ENCODE data around the gene ANO10. TPM values are rescaled to one million over a fixed set of nuclear protein-coding genes. Genes with fewer than 3 reads are reported as not detected.

The ANO10 gene
- total and polyA plus RNA-seq, 2 donors (not counting 1 experiment from before 2014, with no cell fraction given), result 1.9 to 10.6 TPM

GRCh38 chr3:43539321-43539720, 82.5 kb downstream of the ANO10 start:
- ChIA-PET CTCF (no interaction called here), POLR2A (no interaction called here)
- Histone ChIP-seq H3K4me3 (ENCODE audit: control extremely low read depth in 1 of 5, extremely low read depth in 1 of 5, insufficient read depth in 1 of 5, low read depth in 2 of 5, low read length in 4 of 5) (no peak overlapping the region), H3K9me3 (ENCODE audit: control extremely low read depth in 1 of 3, control insufficient read depth in 2 of 3, insufficient read depth in 1 of 3, low read length in 2 of 3) (no peaks in the 10 kb centered on the region), H3K27ac (ENCODE audit: low read length in 2 of 2) (no peak overlapping the region), H4K20me1 (ENCODE audit: control insufficient read depth, insufficient read depth, low read length, poor library complexity, severe bottlenecking) (no peaks in the 10 kb centered on the region), H2AFZ (ENCODE audit: insufficient read depth, low read depth, low read length, poor library complexity, severe bottlenecking) (no peak overlapping the region), H3K27me3 (replicated peaks in 1 of 4; ENCODE audit: control extremely low read depth in 1 of 4, control insufficient read depth in 3 of 4, insufficient read depth in 4 of 4, low read length in 3 of 4) (no peaks in the 10 kb centered on the region), H3K79me2 (ENCODE audit: control insufficient read depth, insufficient read depth, low read length) (no peaks in the 10 kb centered on the region), H3K4me1 (ENCODE audit: control insufficient read depth in 2 of 2, insufficient read depth in 2 of 2, low read length in 2 of 2) (no peaks in the 10 kb centered on the region), H3K9ac (ENCODE audit: low read length) (no peak overlapping the region), H3K4me2 (replicated peaks; ENCODE audit: low read depth, low read length, poor library complexity, severe bottlenecking) (no peak overlapping the region), H3K36me3 (replicated peaks in 1 of 2; ENCODE audit: control extremely low read depth in 1 of 2, control insufficient read depth in 1 of 2, extremely low read depth in 1 of 2, insufficient read depth in 2 of 2, low read length in 1 of 2) (no peaks in the 10 kb centered on the region)
- TF ChIP-seq EZH2 (IDR thresholded peaks at IDR 0.05; ENCODE audit: borderline replicate concordance, insufficient read depth, low read depth, low read length, poor library complexity, severe bottlenecking), result no peak
- TF ChIP-seq, protein P1, sequence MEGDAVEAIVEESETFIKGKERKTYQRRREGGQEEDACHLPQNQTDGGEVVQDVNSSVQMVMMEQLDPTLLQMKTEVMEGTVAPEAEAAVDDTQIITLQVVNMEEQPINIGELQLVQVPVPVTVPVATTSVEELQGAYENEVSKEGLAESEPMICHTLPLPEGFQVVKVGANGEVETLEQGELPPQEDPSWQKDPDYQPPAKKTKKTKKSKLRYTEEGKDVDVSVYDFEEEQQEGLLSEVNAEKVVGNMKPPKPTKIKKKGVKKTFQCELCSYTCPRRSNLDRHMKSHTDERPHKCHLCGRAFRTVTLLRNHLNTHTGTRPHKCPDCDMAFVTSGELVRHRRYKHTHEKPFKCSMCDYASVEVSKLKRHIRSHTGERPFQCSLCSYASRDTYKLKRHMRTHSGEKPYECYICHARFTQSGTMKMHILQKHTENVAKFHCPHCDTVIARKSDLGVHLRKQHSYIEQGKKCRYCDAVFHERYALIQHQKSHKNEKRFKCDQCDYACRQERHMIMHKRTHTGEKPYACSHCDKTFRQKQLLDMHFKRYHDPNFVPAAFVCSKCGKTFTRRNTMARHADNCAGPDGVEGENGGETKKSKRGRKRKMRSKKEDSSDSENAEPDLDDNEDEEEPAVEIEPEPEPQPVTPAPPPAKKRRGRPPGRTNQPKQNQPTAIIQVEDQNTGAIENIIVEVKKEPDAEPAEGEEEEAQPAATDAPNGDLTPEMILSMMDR (IDR thresholded peaks at IDR 0.05), result no peak
- WGBS (ENCODE audit: insufficient coverage), result 78% methylated on average over 2 of the region's 3 CpGs
- no peak for ATAC-seq (ENCODE audit: low read depth)
- intact Hi-C loops (cut with micrococcal nuclease), result no loop called here
- no peak for DNase-seq
- Mint-ChIP-seq H3K4me3 (no peak overlapping the region), H3K9me3 (ENCODE audit: insufficient read depth) (no peaks in the 10 kb centered on the region), H3K27ac (no peak overlapping the region), H3K27me3 (no peaks in the 10 kb centered on the region), H3K4me1 (no peaks in the 10 kb centered on the region)

- no peaks in the 10 kb centered on the region for H3K27me3 Mint-ChIP-seq
- Histone ChIP-seq H3K4me1 (ENCODE audit: control insufficient read depth in 2 of 2, insufficient read depth in 2 of 2, low read length in 2 of 2) (no peaks in the 10 kb centered on the region), H4K20me1 (ENCODE audit: control insufficient read depth, insufficient read depth, low read length, poor library complexity, severe bottlenecking) (no peaks in the 10 kb centered on the region), H3K9me3 (ENCODE audit: control extremely low read depth in 1 of 3, control insufficient read depth in 2 of 3, insufficient read depth in 1 of 3, low read length in 2 of 3) (no peaks in the 10 kb centered on the region), H3K79me2 (ENCODE audit: control insufficient read depth, insufficient read depth, low read length) (no peaks in the 10 kb centered on the region), H3K4me3 (ENCODE audit: control extremely low read depth in 1 of 5, extremely low read depth in 1 of 5, insufficient read depth in 1 of 5, low read depth in 2 of 5, low read length in 4 of 5) (no peak overlapping the region), H2AFZ (ENCODE audit: insufficient read depth, low read depth, low read length, poor library complexity, severe bottlenecking) (no peak overlapping the region), H3K27ac (ENCODE audit: low read length in 2 of 2) (no peak overlapping the region), H3K9ac (ENCODE audit: low read length) (no peak overlapping the region), H3K36me3 (replicated peaks in 1 of 2; ENCODE audit: control extremely low read depth in 1 of 2, control insufficient read depth in 1 of 2, extremely low read depth in 1 of 2, insufficient read depth in 2 of 2, low read length in 1 of 2) (no peaks in the 10 kb centered on the region), H3K27me3 (replicated peaks in 1 of 4; ENCODE audit: control extremely low read depth in 1 of 4, control insufficient read depth in 3 of 4, insufficient read depth in 4 of 4, low read length in 3 of 4) (no peaks in the 10 kb centered on the region), H3K4me2 (replicated peaks; ENCODE audit: low read depth, low read length, poor library complexity, severe bottlenecking) (no peak overlapping the region)
- ATAC-seq (ENCODE audit: low read depth), result no peak
- no peaks in the 10 kb centered on the region for H3K4me1 Mint-ChIP-seq
- H3K9me3 Mint-ChIP-seq (ENCODE audit: insufficient read depth), result no peaks in the 10 kb centered on the region
- intact Hi-C loops (cut with micrococcal nuclease), result no loop called here
- H3K27ac Mint-ChIP-seq, result no peak overlapping the region
- H3K4me3 Mint-ChIP-seq, result no peak overlapping the region
- TF ChIP-seq EZH2 (IDR thresholded peaks at IDR 0.05; ENCODE audit: borderline replicate concordance, insufficient read depth, low read depth, low read length, poor library complexity, severe bottlenecking), result no peak
- TF ChIP-seq, protein P1 (IDR thresholded peaks at IDR 0.05), result no peak
- ChIA-PET CTCF (no interaction called here), POLR2A (no interaction called here)
- DNase-seq, result no peak
Observed at GRCh38 chr3:43537225-43537624, 84.6 kb downstream of the ANO10 start.

All from B cell (primary cell).